Brain microvascular endothelial cell (primary cell): ENCODE measurements around the gene CAB39L.

Experiments
- DNase-seq: peaks from one replicate; pipeline ENCODE4 v3.0.0-alpha.2; 2020
- H3K27ac ChIP-seq: fragments of 250-450 bp; sonication (Bioruptor Pico); 2 replicates; pipeline ENCODE4 v1.5.1; 2020; ENCODE audit warnings: mild to moderate bottlenecking, moderate library complexity
- H3K27me3 ChIP-seq: fragments of 250-450 bp; sonication (Bioruptor Pico); replicated peaks from 2 replicates; pipeline ENCODE4 v1.5.1; 2020; ENCODE audit warnings: mild to moderate bottlenecking
- H3K36me3 ChIP-seq: fragments of 250-450 bp; sonication (Bioruptor Pico); replicated peaks from 2 replicates; pipeline ENCODE4 v1.5.1; 2020; ENCODE audit warnings: mild to moderate bottlenecking
- H3K4me3 ChIP-seq: 2 replicates; pipeline ENCODE4 v1.5.1; 2011; ENCODE audit warnings: low read depth, mild to moderate bottlenecking, control low read depth, low read length, moderate library complexity
- CTCF ChIP-seq: IDR thresholded peaks from 2 replicates; pipeline ENCODE4 v1.5.1; 2011; ENCODE audit warnings: low read depth, mild to moderate bottlenecking, moderate library complexity, low read length, control low read depth, inconsistent platforms; ENCODE audit errors: missing control alignments
- in situ Hi-C: cut with HindIII; loops from 2 replicates; pipeline ENCODE4 v1.10.0; 2017; ENCODE audit warnings: low sequenced_read_pairs, low pct_ligation_motif_present

The CAB39L gene

DNA sequence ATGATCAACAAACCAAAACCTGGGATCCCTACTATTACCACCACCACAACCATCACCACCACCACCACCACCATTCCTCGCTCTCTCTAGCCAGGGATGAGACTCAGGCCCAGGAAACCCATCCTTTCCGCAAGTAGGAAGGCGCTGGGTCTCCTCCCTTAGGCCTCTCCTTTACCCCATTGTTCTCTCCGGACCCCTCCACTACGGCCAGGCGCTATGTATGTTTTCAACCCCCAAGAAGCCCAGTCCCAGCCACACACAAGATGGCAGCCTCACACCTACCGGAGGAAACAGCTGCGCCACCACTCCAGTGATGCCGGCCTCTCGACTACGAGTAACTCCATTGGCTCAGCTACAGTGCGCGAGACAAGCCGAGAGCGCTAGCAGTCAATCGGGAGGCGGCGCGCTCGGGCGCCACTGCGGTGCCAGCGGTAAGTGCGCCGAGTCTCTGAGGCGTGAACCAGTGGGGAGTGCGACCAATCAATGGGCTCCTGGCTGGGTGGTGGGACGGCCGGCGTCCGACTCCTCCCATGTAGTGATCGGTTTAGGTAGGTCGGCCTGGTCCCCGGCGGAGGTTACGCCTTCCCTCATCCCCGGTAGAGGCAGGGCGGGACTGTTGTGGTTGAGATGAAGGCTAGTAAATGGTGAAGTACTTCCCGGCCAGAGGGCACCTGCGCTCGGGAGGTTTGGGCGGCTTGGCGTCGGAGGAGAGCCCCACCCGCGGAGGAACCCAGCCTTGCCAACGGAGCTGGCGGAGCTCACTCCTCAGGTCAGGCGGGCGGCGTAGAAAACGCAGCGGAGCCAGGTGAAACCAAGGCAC is at the start of gene CAB39L, which contains the start of gene SETDB2:
CAB39L (minus strand) TSS at position 361 of the 820 bp plus-strand sequence. CDS start 61,154 bp downstream, outside the sequence.
SETDB2 (plus strand) TSS at position 571 of the 820 bp plus-strand sequence. CDS start 7,620 bp downstream, outside the sequence.
- Histone ChIP-seq H3K4me3 (peak within 1 kb of the TSS; percentile 93), H3K27ac (peak within 1 kb of the TSS; percentile 82), H3K36me3 (no peaks in the 10 kb centered on the region), H3K27me3 (no peaks in the 10 kb centered on the region)
- peak; percentile 55 for TF ChIP-seq CTCF
- in situ Hi-C loops: no loop called here
- peak; percentile 99 for DNase-seq

- in situ Hi-C loops: no loop called here
- DNase-seq: no peak
- TF ChIP-seq CTCF: no peak
- no peak overlapping the region for H3K27ac ChIP-seq
- H3K36me3 ChIP-seq: no peaks in the 10 kb centered on the region
- H3K27me3 ChIP-seq: no peaks in the 10 kb centered on the region
- H3K4me3 ChIP-seq: no peak overlapping the region
These were observed 44.7 kb upstream of the CAB39L start for GRCh38 chr13:49488563-49488962.

GRCh38 chr13:49481788-49482187 is 37.9 kb upstream of the CAB39L start:
- no peaks in the 10 kb centered on the region for H3K36me3 ChIP-seq
- H3K27ac ChIP-seq: no peak overlapping the region
- TF ChIP-seq CTCF: no peak
- in situ Hi-C loops: no loop called here
- H3K4me3 ChIP-seq: no peak overlapping the region
- no peaks in the 10 kb centered on the region for H3K27me3 ChIP-seq
- DNase-seq: no peak

- DNase-seq: no peak
- no peaks in the 10 kb centered on the region for H3K36me3 ChIP-seq
- TF ChIP-seq CTCF: no peak
- H3K27me3 ChIP-seq: no peaks in the 10 kb centered on the region
- no peak overlapping the region for H3K4me3 ChIP-seq
- in situ Hi-C loops: no loop called here
- H3K27ac ChIP-seq: no peak overlapping the region
These were observed 32.7 kb upstream of the CAB39L start for GRCh38 chr13:49476529-49476928.

- Histone ChIP-seq H3K4me3 (no peak overlapping the region), H3K36me3 (no peaks in the 10 kb centered on the region), H3K27ac (no peak overlapping the region), H3K27me3 (no peaks in the 10 kb centered on the region)
- no peak for TF ChIP-seq CTCF
- in situ Hi-C loops: no loop called here
- no peak for DNase-seq
These were observed 28.3 kb upstream of the CAB39L start for GRCh38 chr13:49472186-49472585.
